WTC11 (cell line): Measurements from ENCODE around the gene DCST2. TPM values are rescaled to one million over a fixed set of nuclear protein-coding genes. Genes with fewer than 3 reads are reported as not detected.
A peak's percentile ranks its signal among the peaks of the same experiment; 100 is the strongest.

ENCODE experiments used
- ATAC-seq: fragments of 200-7000 bp; cut with Tn5 transposase; 2 replicates; pipeline ENCODE4 v1.10.0; 2021; ENCODE audit warnings: mild to moderate bottlenecking, moderate library complexity
- CTCF ChIA-PET: fragments of 300-600 bp; sonication (Branson Sonifier 250); formaldehyde crosslinking; loops from one replicate; lab custom pipeline; 2021; ENCODE audit warnings: antibody characterized with exemption; lab: Charles Lee
- POLR2A ChIA-PET: fragments of 350-600 bp; sonication (Branson Sonifier 250); formaldehyde crosslinking; loops from one replicate; lab custom pipeline; 2021; ENCODE audit warnings: antibody characterized with exemption; lab: Charles Lee
- DNase-seq: peaks from one replicate; pipeline ENCODE4 v3.0.0; 2021; ENCODE audit warnings: low spot score
- H3K27ac Mint-ChIP-seq: 2 replicates; pipeline ENCODE4 v1.8.0; 2021; ENCODE audit warnings: mixed read lengths
- H3K27me3 Mint-ChIP-seq: 2 replicates; pipeline ENCODE4 v1.8.0; 2021; ENCODE audit warnings: low read depth, mild to moderate bottlenecking, moderate library complexity, mixed read lengths
- H3K36me3 Mint-ChIP-seq: 2 replicates; pipeline ENCODE4 v1.8.0; 2021; ENCODE audit warnings: mixed read lengths
- H3K4me1 Mint-ChIP-seq: 2 replicates; pipeline ENCODE4 v1.8.0; 2022; ENCODE audit warnings: mixed read lengths
- H3K4me3 Mint-ChIP-seq: 2 replicates; pipeline ENCODE4 v1.8.0; 2021; ENCODE audit warnings: mild to moderate bottlenecking, moderate library complexity, mixed read lengths
- H3K9me3 Mint-ChIP-seq: 2 replicates; pipeline ENCODE4 v1.8.0; 2021; ENCODE audit warnings: mixed read lengths
- CBFB ChIP-seq: sonication (generic); formaldehyde crosslinking; IDR thresholded peaks from 2 replicates; pipeline ENCODE4 v1.8.1; 2022; ENCODE audit warnings: mild to moderate bottlenecking, low read depth, missing genetic modification reagents
- CREB1 ChIP-seq: sonication (generic); formaldehyde crosslinking; IDR thresholded peaks from 2 replicates; pipeline ENCODE4 v1.8.0; 2023; ENCODE audit warnings: mild to moderate bottlenecking, missing genetic modification reagents
- FOXJ3 ChIP-seq: sonication (generic); formaldehyde crosslinking; IDR thresholded peaks from 2 replicates; pipeline ENCODE4 v1.9.0; 2021; ENCODE audit warnings: missing genetic modification reagents, mild to moderate bottlenecking, borderline replicate concordance
- FOXP4 ChIP-seq: sonication (generic); formaldehyde crosslinking; IDR thresholded peaks from 2 replicates; pipeline ENCODE4 v1.8.0; 2022; ENCODE audit warnings: mild to moderate bottlenecking, missing genetic modification reagents
- GABPB1 ChIP-seq: sonication (generic); formaldehyde crosslinking; IDR thresholded peaks from 2 replicates; pipeline ENCODE4 v1.8.1; 2023; ENCODE audit warnings: mild to moderate bottlenecking, missing genetic modification reagents
- HMGA2 ChIP-seq: fragments of 250-450 bp; sonication (Bioruptor Pico); IDR thresholded peaks from 2 replicates; pipeline ENCODE4 v1.4.0; 2021; ENCODE audit warnings: mild to moderate bottlenecking, moderate library complexity
- HMGXB4 ChIP-seq: sonication (generic); formaldehyde crosslinking; IDR thresholded peaks from 2 replicates; pipeline ENCODE4 v1.8.1; 2023; ENCODE audit warnings: mild to moderate bottlenecking, moderate library complexity, missing genetic modification reagents
- IRF1 ChIP-seq: sonication (generic); formaldehyde crosslinking; IDR thresholded peaks from 2 replicates; pipeline ENCODE4 v1.8.0; 2023; ENCODE audit warnings: missing genetic modification reagents
- MXD4 ChIP-seq: fragments of 250-450 bp; sonication (Bioruptor Pico); IDR thresholded peaks from 2 replicates; pipeline ENCODE4 v1.8.0; 2021; ENCODE audit warnings: mild to moderate bottlenecking, moderate library complexity, borderline replicate concordance
- PRRX2 ChIP-seq: fragments of 250-450 bp; sonication (Bioruptor Pico); IDR thresholded peaks from 2 replicates; pipeline ENCODE4 v1.8.0; 2021; ENCODE audit warnings: mild to moderate bottlenecking
- RELA ChIP-seq: sonication (generic); formaldehyde crosslinking; IDR thresholded peaks from 2 replicates; pipeline ENCODE4 v1.8.1; 2022; ENCODE audit warnings: missing genetic modification reagents, mild to moderate bottlenecking, borderline replicate concordance
- TP53 ChIP-seq: sonication (generic); formaldehyde crosslinking; IDR thresholded peaks from 2 replicates; pipeline ENCODE4 v1.8.1; 2023; ENCODE audit warnings: mild to moderate bottlenecking, missing genetic modification reagents
- ZMAT4 ChIP-seq: fragments of 250-450 bp; sonication (Bioruptor Pico); IDR thresholded peaks from 2 replicates; pipeline ENCODE4 v1.9.0; 2021; ENCODE audit warnings: mild to moderate bottlenecking
- ZNF232 ChIP-seq: sonication (generic); formaldehyde crosslinking; IDR thresholded peaks from 2 replicates; pipeline ENCODE4 v1.8.0; 2022; ENCODE audit warnings: mild to moderate bottlenecking, missing genetic modification reagents
- ZNF281 ChIP-seq: sonication (generic); formaldehyde crosslinking; IDR thresholded peaks from 2 replicates; pipeline ENCODE4 v1.8.0; 2023; ENCODE audit warnings: mild to moderate bottlenecking, missing genetic modification reagents
- ZNF671 ChIP-seq: fragments of 250-450 bp; sonication (Bioruptor Pico); IDR thresholded peaks from 2 replicates; pipeline ENCODE4 v1.8.0; 2021; ENCODE audit warnings: mild to moderate bottlenecking
- ZSCAN18 ChIP-seq: fragments of 250-450 bp; sonication (Bioruptor Pico); IDR thresholded peaks from 2 replicates; pipeline ENCODE4 v2.1.2; 2022; ENCODE audit warnings: mild to moderate bottlenecking, moderate library complexity
- total RNA-seq: library from RNA; stranded (reverse); gene quantifications from 3 replicates; pipeline ENCODE4 v1.2.3, GENCODE V29; 2021

DCST2 gene
- total RNA-seq, 1 experiment from 2014 or later, result 0.83 TPM

GRCh38 chr1:155044812-155045657 is 11.5 kb upstream of the DCST2 start:
- no peaks in the 10 kb centered on the region; the same call in none of the 2 replicates for H3K27me3 Mint-ChIP-seq
- peaks cover 35% of the 10 kb centered on the region for H3K4me1 Mint-ChIP-seq
- peak; percentile 92 for ATAC-seq
- CTCF ChIA-PET, result interaction anchor here (0.5 to 5.6 kb wide), 45 partner anchors 7 to 1354 kb away, joined by 3 to 137 read pairs (median 5); partner anchors contain the start of genes DCST1, DCST2, EFNA3 and EFNA4
- no peak overlapping the region for H3K4me3 Mint-ChIP-seq
- peak; percentile 77 for DNase-seq
- no peaks in the 10 kb centered on the region for H3K36me3 Mint-ChIP-seq
- POLR2A ChIA-PET, result interaction anchor here (0.7 to 1.4 kb wide), 6 partner anchors 26 to 149 kb away, joined by 3 to 5 read pairs (median 4); partner anchors contain the start of gene SHC1
- no peak overlapping the region for H3K27ac Mint-ChIP-seq
- H3K9me3 Mint-ChIP-seq, result no peaks in the 10 kb centered on the region
- no peak for TF ChIP-seq ZNF281
- TF ChIP-seq ZMAT4 (CRISPR knock-in tag), result no peak
- no peak for TF ChIP-seq IRF1
- TF ChIP-seq CREB1 (CRISPR knock-in tag), result no peak
- TF ChIP-seq ZNF232 (CRISPR knock-in tag), result no peak
- TF ChIP-seq HMGA2 (CRISPR knock-in tag), result no peak
- no peak for TF ChIP-seq ZSCAN18
- TF ChIP-seq CBFB (CRISPR knock-in tag), result no peak
- TF ChIP-seq HMGXB4 (CRISPR knock-in tag), result no peak
- TF ChIP-seq FOXJ3 (CRISPR knock-in tag), result no peak
- no peak for TF ChIP-seq ZNF671 (CRISPR knock-in tag)
- TF ChIP-seq GABPB1 (CRISPR knock-in tag), result no peak
- TF ChIP-seq TP53 (CRISPR knock-in tag), result no peak
- TF ChIP-seq PRRX2, result no peak
- no peak for TF ChIP-seq RELA (CRISPR knock-in tag)
- no peak for TF ChIP-seq MXD4
- no peak for TF ChIP-seq FOXP4
